HG02973 (cell line): ENCODE measurements around the gene NTN1.

Experiments
- ATAC-seq: cut with Tn5 transposase; IDR thresholded peaks from one replicate; pipeline ENCODE4 v1.9.1; 2021; ENCODE audit warnings: moderate library complexity; ENCODE audit not compliant: unreplicated experiment

The NTN1 gene

DNA sequence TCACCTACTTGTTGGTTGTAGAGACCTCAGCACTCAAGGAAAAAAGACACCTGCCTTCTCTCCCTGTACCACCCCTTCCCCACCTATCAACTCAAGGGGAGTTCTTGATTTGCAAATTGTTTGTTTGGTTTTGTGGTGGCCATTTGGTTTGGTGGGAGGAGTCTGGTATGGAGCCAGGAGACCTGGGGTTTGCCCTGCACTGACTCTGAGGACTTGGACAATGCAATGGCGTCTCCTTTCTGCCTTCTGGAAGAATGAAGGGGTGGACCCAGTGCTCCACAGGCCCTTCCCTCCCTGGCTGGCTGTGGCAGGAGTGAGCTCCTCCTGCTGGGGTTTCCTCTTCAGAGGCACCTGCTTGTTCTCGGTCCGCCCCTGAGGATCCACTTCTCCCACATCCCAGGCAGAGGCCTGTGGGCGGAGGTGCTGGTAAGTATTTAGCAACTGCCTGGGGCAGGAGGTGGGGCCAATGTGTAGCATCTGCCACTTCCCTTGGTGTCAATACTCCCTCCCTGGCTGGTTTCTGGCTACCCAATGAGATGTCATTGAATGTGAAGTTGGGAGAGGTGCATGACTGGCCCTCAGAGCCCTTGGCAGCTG is 164.5 kb downstream of the NTN1 start:
- ATAC-seq: no peak

DNA sequence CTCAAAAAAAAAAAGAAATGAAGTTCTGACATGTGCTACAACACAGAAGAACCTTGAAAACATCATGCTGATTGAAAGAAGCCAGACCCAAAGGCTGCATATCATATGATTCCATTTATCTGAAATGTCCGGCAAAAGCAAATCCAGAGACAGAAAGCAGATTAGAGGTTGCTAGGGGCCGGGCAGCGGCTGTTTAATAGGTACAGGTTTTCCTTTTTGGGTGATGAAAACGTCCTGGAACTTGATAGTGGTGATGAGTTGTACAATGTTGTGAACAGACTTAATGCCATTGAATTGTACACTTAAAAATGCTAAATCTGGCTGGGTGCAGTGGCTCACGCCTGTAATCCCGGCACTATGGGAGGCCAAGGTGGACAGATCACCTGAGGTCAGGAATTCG is 166.5 kb downstream of the NTN1 start:
- no peak for ATAC-seq

GRCh38 chr17:9188367-9188766 is 167.1 kb downstream of the NTN1 start:
- ATAC-seq: no peak

DNA sequence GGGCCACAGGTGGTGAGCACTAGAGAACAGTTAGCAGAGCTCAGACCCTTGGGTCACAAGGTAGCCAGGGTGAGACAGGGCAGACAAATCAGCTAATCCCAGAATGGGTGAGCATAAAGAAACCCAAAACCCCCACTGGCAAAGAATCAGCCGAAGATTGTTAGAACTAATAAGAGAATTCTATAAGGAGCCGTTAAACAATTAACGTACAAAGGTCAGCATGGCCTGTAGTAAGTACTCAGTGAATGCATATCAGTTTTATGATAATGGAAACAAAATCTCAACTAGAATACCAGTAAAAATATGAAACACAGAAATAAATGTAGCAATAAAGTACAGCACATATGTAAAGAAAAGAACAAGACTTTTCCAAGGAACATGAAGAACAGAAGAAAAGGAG is 168.6 kb downstream of the NTN1 start:
- no peak for ATAC-seq

DNA sequence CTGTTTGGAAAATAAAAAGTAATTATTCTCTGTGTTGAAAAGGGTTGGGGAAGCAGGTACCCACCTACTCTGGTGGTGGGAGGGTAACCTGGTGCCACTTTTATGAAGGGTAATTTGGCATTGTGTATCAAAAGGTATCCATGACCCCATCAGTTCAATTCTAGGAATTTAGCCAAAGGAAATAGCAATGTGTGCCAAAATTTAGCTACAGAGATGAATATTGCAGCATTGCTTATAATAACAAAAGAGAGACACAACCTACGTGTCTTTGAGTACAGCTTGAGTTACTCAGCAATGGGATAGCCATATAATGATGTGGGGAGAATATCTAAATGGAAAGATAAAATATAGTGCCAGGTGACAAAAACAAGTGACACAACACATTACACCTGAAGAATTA is 170.7 kb downstream of the NTN1 start:
- no peak for ATAC-seq

DNA sequence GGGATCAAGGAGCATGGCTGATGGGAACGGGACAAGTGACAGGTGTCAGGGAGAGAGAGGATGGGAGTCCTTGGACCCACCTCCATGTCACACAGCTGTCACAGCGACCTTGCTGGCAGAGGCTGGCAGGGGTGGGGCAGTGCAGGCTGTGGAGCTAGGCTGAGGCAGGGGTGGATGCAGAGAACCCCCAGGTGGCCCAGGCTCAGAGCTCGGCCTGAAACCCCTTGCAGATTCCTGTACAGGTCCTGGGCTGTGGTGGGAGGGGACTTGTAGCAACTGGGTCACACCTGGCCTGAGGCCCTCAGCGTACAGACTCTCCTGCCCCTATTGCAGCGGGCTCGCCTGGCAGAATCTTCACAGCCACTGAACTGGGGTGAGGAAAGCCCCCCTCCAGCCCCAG is 174.1 kb downstream of the NTN1 start:
- no peak for ATAC-seq

DNA sequence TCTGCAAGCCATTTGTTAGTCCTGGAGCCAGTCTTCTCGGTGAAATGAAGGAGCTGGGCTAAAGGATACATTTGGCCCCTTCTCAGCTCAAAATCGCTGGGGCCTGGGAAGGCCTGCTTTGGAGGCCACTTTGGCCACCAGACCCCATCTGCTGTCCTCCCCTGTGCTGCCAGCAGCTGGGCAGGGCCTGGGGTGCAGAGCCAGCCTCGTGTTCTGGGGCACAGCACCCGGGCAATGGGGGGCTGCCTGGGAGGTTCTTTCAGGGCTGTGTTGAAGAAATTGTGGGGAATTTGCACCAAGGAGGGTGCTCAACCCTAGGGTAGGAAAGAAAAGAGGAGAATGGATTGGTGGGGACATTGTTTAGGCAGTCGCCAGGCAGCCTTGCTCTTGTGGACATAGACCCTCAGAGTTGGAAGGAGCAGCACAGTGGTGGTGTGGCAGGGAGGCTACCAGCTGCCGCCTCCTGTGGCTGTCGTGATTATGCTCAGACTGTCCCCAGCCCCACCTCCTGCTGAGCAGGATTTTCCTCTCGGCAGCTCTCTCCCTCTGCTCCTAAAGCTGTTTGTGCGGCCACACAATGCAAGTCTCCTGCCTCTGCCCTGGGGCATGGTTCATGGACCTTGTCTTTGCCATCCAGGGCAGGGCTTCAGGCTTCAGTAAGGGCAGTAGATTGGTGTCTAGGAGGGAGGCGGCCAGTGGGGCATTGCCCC is 174.8 kb downstream of the NTN1 start:
- ATAC-seq: no peak

- no peak for ATAC-seq
Observed at GRCh38 chr17:9199571-9200551, 178.6 kb downstream of the NTN1 start.

- peak; percentile 74 for ATAC-seq
Observed at GRCh38 chr17:9200699-9201359, 179.5 kb downstream of the NTN1 start.

DNA sequence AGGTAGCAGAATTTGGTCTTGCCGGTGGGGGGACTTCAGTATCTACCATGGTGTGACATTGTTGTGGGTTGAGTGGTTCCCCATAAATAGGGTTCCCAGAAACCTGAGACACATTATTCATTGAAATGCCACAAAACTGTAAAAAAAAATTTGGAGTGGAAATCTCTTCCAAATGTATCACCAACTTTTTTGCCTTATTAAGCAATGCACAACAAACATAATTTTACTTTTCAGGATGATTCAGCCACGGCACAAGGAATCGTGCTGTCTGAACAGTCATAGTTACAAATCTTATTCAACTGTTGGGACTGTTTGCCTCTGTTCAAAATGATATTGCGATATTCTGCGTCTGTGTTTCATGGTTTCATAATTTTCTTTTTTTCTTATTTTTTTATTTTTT is 181.2 kb downstream of the NTN1 start:
- ATAC-seq: no peak

DNA sequence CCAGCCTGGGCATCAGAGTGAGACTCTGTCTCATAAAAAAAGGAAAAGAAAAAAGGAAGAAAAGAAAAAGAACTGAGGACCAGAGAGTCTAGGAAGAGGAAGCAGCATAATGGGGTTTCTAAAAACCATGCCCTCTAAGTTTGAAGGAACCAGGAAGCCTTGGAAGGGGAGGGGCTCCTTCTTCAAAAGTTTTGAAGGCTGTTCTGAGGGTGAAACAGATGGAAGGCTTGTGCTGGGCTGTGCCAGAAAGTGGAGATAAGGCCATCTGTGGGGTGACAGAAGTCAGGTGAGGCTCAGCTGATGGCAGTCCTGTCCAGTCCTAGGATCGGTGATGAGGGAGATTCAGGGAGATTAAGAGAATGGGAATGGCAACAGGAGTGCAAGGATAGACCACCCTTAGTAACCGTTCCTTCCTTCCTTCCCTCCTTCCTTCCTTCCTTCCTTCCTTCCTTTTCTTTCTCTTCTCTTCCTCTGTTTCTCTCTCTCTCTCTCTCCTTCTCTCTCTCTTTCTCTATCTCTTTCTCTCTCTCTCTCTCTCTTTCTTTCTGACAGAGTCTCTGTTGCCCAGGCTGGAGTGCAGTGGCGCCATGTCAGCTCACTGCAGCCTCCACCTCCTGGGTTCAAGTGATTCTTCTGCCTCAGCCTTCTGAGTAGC is 182.6 kb downstream of the NTN1 start:
- no peak for ATAC-seq

DNA sequence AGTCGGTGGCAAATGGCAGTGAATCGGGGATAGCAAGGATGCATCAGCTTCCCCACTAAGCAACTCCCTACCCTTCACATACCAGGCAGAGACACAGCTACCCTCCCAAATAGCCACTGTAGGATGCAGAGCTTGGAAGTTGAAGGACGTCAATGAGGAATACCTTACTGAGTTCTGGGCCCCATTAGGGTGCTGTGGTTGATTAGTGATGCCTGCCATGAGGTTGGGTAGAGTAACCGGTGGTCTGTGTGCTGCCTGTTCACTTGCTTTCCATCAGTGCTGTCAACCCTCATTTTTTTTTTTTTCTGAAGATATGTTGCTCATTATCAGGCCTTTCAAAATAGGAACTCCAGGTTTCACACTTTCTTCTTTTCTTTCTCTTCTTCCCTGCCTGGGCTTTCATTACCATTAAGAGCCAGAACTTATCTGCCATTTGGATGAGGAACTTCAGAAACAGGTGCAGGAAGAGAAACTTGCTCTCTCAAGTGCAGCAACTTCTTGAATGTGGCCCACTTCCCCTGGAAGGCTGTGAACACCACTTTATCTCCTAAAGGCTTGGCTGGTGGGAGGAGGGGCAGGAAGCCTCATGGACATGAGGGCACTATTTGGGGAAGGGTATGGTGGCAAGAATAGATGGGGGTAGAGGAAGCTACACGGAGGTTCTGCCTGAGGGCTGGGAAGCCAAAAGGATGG is 183.5 kb downstream of the NTN1 start:
- ATAC-seq: no peak

- no peak for ATAC-seq
Observed at GRCh38 chr17:9205520-9206409, 184.5 kb downstream of the NTN1 start.

GRCh38 chr17:9206410-9206703 is 185.0 kb downstream of the NTN1 start:
- no peak for ATAC-seq

DNA sequence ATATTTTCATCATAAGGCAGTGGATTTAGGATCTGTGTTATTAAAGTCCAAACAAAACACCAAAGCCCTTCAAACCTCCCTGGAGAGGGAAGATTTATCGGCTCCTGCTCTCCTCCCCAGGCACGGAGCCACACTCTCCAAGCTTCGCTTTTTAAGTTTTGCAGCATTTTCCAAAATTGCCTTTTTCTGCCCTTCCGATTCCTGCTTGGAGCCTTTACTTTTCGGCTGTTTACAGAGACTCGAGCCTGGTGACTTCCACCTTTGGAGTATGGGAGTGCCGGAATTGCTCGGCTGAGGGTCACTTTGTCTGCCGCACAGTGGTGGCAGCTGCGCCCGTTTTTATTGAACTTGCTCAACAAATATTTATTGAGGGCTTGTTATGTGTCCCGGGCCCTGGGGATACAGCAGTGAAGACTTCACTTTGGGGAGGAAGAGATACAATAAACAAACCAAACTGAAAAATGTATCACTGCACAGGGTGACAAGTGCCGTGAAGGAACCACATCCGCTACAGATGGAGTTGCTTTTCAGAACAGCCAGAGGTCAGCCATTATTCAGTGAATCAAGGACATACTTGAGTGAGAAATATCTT is 185.5 kb downstream of the NTN1 start:
- no peak for ATAC-seq

GRCh38 chr17:9208381-9209105 is 187.2 kb downstream of the NTN1 start:
- no peak for ATAC-seq

GRCh38 chr17:9209347-9209746 is 188.0 kb downstream of the NTN1 start:
- no peak for ATAC-seq

GRCh38 chr17:9209781-9210370 is 188.6 kb downstream of the NTN1 start:
- no peak for ATAC-seq
